Stimulated activated CD8-positive, alpha-beta memory T cell treated with anti-CD3 and anti-CD28 coated beads, Interleukin-7, amount 100 ng/mL, for 24 hours (primary cell): ENCODE measurements around the gene PYGO1.
"Not testable (repeated sequence)": the region's sequence is repeated elsewhere in the genome, so short reads cannot be mapped to it uniquely, and the experiment has no call there.

ENCODE experiments used
- DNase-seq: peaks from one replicate; pipeline ENCODE4 v3.0.0-alpha.2; 2020; ENCODE audit warnings: low read depth

Gene PYGO1

DNA sequence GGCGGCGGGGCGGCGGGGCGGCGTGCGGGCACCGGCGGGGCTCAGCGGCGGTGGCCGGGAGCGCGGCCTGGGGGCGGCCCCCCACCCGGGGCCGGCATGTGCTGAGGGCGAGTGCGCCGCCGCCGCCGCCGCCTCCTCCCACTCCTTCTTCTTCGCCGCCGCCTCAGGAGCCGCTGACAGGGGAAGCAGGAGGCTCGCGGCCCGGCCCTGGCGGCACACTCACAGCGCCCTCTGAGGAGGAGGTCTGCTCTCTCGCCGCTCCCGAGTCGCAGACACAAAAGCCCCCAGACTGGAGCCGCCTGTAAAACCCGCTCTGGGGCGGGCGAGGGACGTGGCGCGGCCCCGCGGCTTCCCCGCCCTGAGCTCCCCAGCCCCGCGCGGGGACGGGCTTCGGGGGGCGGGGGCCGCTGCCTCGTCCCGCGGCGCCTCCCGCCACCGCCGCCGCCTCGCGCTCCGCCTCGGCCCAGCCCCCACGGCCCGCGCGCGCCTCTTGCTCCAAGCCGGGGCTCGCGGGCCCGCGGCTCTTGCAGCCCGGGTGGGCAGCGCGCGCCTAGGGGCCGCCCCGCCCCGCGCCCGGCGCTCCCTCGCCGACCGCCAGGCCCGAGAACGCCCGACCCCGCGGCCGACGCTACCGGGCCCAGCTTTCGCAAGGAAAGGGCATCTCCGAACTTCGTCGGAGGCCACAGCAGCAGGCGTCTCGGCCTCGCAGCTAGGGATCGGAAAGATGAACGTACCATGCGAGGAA is at the start of gene PYGO1:
Gene PYGO1, minus strand, starts transcription at position 276 of the 745 bp plus-strand sequence. CDS start 462 bp downstream, outside the sequence.
- DNase-seq, result peak; percentile 1

GRCh38 chr15:55637086-55637485 is 48.9 kb upstream of the PYGO1 start:
- no peak for DNase-seq

DNA sequence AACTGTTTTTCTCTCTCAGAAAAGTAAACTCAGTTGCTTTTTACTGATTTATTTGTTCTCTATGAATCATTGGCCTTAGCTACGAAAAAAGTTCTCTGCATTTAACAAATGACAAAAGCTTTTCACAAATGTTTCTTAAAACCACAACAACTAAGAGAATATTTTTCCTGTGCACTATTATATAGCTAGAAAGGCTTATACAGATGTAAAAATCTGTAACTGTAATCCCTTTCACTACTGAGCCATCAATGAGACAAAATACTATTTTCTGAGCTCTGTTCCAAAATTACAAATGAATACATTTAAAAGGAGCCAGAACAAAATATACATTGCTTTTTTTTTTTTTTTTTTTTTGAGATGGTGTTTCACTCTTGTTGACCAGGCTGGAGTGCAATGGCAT is 45.6 kb upstream of the PYGO1 start:
- DNase-seq, result no peak

DNA sequence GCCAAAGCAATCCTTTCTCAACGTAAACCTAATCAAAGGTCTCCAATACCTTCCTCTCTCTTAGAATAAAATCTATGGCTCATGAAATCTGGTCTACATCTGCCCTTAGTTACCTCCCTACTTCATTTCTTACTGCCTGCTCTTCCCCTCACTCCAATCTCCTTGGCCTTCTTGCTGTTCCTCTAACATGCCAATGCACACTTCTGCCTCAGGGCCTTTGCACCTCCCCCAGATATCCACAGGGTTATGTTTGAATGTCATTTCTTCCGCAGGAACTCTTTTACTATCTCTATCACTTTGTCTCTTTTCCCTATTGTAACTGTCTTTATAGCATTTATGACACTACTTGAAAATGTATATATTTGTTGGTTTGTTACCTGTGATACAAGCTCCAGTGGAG is 44.3 kb upstream of the PYGO1 start:
- no peak for DNase-seq

DNA sequence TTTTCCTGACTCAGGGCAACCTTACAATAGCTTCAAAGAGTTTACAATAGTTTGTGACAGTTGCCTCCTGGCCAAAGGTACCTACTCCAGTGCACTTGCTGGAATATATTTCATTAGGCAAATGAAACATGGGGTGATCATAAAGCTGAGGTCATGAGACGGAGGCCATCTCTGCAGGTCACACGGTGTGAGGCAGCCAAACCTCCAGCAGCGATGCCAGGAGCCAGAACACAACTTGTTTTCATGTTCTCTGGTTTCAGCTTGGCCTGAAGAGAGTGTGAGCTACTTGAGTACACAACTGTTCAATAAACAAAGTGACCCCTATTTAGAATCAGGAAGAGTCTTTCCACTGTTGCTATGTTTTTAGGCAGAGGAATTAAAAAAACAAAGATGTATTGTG is 42.7 kb upstream of the PYGO1 start:
- no peak for DNase-seq

- no peak for DNase-seq
Observed at GRCh38 chr15:55628369-55628730, 40.2 kb upstream of the PYGO1 start.

GRCh38 chr15:55627730-55628368 is 39.7 kb upstream of the PYGO1 start:
- no peak for DNase-seq

DNA sequence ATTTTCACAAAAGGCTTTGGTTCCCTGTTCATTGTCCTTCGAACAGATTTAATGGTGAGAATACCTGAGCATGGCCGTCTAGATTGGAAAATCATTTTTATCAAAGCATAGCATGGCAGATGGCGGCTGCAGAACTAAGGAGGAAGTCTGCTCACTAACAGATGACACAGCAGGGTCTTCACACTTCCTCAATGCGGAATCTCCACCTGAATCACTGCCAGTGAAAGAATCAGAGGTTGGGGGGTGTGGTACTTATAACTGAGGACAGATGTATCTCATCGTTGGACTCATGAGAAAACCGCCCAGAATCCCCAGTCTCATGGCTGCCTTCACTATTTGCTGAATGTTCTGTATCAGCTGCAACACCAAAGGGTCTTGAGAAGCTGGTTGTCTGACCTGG is 31.6 kb upstream of the PYGO1 start:
- no peak for DNase-seq

GRCh38 chr15:55618387-55618786 is 30.2 kb upstream of the PYGO1 start:
- DNase-seq, result no peak

- DNase-seq, result no peak
Observed at GRCh38 chr15:55615445-55615844, 27.3 kb upstream of the PYGO1 start.

- DNase-seq, result no peak
Observed at GRCh38 chr15:55613727-55614126, 25.6 kb upstream of the PYGO1 start.

GRCh38 chr15:55606214-55606613 is 18.1 kb upstream of the PYGO1 start:
- DNase-seq, result no peak

- no peak for DNase-seq
Observed at GRCh38 chr15:55601374-55601773, 13.2 kb upstream of the PYGO1 start.

- no peak for DNase-seq
Observed at GRCh38 chr15:55599439-55599838, 11.3 kb upstream of the PYGO1 start.

GRCh38 chr15:55593019-55593418 is 4.9 kb upstream of the PYGO1 start:
- DNase-seq, result not testable (repeated sequence)

DNA sequence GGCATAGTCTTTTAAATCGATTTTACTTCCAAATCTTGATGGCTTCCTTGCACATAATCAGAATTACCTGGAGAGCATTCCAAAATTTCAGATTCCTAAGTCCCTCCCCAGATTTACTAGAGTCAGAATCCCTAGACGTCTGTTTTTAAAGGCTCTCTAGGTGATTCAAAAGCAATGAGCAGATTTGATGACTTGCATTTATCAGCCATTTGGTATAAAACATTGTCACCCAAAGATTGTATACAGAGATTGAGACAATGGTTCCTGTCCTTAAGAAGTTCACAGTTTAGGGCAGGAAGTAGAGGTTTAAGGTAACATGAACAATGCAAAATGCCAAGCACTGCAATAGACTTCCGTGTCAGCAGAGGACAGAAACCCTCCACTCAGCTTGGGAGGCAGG is 2.6 kb upstream of the PYGO1 start:
- DNase-seq, result no peak

DNA sequence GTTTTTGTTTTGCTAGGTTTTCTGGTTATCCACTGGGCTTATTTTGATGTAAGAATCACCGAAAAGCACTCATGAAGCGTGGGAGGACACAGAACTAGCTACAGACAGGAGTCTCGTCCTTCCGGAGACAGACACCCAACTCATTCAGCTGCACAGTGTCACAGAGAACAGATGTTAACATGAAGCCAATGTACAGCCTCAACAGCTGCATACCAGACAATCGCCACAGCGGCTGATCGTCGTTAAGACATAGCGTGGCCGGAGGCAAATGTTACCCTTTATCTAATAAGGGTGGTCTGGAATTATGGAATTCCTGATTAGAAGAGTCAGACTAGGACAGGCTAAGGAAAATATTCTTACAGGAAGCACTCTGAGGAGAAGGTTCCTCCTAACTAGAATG is 1.1 kb upstream of the PYGO1 start:
- DNase-seq, result no peak

DNA sequence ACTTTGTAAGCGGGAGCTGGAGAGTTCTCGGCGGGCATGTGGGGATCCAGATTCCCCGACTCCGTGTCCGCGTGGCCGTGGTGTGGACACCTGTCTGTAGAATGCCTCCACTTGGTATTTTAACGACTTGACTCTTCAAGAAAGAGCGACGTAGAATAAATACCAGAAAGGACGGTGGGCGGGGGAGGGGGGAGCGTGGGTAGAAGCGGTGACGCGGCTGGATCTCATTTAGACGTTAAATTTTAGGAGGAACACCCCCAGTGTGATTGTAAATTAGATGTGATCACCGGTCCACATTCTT is 620 bp upstream of the PYGO1 start:
- DNase-seq, result no peak

DNA sequence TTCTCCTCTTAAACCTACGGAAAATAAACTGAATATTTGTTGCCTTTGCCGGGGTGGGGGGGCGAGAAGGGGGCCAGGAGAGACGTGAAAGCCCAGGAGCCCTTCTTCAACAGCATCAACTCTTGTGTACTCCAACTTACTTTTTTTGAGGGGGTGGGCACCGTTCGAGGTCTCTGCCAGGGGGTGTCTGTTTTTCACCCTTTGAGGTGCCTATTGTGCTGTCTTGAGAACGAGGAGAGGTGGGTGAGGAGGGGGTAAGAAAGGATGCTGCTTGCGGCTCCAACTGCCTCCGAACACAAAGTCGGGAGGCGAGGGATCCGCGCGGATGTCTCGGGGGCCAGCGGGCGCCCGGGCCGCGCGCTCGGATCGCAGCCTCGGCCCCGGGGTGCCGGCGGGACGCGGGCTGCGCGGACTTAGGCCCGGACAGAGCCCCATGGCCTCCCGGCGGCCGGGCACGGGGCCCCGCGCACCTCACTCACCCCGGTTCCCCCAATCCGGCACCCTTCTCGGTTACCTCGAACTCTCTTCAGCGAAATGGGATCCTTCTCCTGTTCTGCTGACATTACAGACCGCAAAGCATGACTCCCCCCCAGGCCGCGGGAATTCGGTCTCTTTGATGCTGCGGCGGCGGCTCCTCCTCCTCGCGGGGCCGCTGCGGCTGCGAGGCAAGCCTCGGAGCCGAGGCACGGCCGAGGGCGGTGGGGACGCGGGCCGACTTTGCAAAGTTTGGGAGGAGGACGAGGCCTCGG is 650 bp downstream of the PYGO1 start:
- DNase-seq, result no peak

GRCh38 chr15:55586808-55587207 is 1.3 kb downstream of the PYGO1 start:
- no peak for DNase-seq

GRCh38 chr15:55576943-55577342 is 11.2 kb downstream of the PYGO1 start:
- no peak for DNase-seq

DNA sequence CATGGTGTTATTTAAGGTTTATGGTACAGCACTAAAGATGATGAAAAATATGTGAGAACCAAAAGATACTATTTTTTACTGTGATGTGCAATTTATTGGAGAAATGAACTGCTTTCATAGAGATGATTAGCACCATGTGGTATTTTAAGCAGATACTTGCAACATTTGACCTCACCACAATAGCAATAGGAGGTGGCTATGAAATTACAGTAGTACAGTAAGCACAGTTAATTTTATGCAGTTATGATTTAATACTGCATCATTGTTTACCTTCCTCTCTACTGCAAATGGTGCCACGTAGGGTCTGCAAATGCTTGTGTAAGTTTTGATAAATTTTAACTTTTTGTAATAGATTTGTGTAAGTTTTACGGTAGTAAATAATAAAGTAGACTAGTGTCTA is 14.0 kb downstream of the PYGO1 start:
- DNase-seq, result no peak

- no peak for DNase-seq
Observed at GRCh38 chr15:55573224-55573623, 14.9 kb downstream of the PYGO1 start.
